GM19023 (cell line): Measurements from ENCODE around the gene TAF15.

ENCODE experiments used
- ATAC-seq: cut with Tn5 transposase; IDR thresholded peaks from one replicate; pipeline ENCODE4 v1.9.1; 2021; ENCODE audit warnings: mild to moderate bottlenecking, moderate library complexity; ENCODE audit not compliant: unreplicated experiment

Gene TAF15

DNA sequence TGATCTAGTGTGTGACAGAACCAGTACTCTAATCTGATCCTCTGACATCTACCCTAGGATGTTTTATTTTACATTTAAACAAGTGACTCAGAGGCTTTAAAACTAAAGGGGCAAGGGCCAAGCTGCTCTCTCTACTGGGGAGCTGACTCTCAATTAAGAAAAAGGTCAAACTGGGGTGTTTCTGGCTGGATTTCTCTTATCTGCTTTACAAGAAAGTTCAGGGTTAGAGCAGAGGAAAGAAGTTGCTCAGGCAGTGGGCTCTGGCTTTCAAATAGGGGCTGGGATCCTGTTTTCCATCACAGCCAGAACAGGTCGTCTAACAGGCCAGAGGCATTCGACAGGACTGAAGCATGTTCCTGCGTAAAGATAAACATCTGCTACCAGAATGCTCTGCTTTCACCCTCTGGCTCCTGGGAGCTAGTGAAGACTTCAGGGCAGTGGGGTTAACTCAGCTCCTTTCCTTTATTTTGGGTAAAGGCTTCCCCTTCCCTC lies 22.3 kb upstream of the TAF15 start:
- no peak for ATAC-seq

- ATAC-seq: no peak
Measured at GRCh38 chr17:35788477-35789368, 20.6 kb upstream of the TAF15 start.

- no peak for ATAC-seq
Measured at GRCh38 chr17:35790841-35791240, 18.4 kb upstream of the TAF15 start.

GRCh38 chr17:35791681-35792350 lies 17.5 kb upstream of the TAF15 start:
- ATAC-seq: no peak

DNA sequence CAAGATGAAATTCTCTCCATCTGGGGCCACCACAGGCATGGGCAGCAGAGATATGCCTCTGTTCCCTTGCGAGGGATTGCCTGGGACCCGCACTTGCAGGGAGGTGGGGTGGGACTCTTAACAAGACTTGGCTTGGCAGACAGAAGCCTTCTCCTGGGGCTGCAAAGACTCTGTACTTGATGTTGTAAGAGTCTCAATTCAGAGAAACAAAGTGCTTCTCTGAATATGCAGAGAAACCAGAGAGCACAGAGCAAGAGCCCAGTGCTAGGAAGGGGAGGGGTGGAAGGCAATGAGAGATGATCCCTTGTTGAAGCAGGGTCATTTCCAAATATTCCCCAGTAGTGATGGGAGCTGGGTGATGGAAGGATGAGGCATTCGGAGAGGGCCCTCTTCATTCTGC lies 16.0 kb upstream of the TAF15 start:
- no peak for ATAC-seq

GRCh38 chr17:35795007-35795870 lies 14.0 kb upstream of the TAF15 start, which contains the start of gene MMP28:
TSS of gene MMP28 (minus strand) at chr17:35795641. CDS start at chr17:35795377, 264 bp downstream.
- ATAC-seq: no peak

DNA sequence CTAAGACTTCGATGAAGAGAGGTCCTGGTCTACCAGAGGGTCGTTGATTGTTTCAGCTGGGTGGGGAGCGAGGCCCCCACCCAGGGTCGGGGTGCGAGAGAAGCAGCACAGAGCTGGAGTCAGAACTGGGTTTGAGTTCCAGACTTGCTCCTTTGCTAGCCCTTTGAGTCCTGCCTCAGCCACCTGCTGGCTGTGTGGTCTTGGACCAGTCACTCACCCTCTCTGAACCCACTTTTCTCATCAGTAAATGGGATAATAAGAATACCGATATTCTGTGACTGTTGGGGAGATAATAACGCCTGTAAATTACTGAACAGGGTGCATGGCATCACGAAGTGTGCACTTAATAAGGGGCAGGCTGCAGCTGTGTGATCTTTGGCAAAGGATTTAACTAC lies 13.4 kb upstream of the TAF15 start:
- ATAC-seq: no peak

DNA sequence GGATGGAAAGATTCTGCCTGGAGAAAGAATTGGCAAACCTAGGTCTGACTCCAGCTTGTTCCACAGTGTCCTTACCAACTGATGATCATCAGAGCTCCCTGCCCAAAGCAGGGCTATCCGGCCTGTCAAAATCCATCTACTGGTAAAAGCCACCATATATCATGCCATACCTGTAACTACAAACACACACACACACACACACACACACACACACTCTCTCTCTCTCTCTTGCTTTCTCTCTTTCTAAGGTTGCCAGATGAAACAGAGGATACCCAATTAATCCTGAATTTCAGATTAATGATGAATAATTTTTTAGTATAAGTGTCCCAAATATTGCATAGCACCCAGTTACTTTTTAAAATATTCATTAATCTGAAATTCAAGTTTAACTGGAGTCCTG lies 12.3 kb upstream of the TAF15 start:
- no peak for ATAC-seq

GRCh38 chr17:35797370-35797769 lies 11.9 kb upstream of the TAF15 start:
- no peak for ATAC-seq

- no peak for ATAC-seq
Measured at GRCh38 chr17:35797918-35798317, 11.4 kb upstream of the TAF15 start.

DNA sequence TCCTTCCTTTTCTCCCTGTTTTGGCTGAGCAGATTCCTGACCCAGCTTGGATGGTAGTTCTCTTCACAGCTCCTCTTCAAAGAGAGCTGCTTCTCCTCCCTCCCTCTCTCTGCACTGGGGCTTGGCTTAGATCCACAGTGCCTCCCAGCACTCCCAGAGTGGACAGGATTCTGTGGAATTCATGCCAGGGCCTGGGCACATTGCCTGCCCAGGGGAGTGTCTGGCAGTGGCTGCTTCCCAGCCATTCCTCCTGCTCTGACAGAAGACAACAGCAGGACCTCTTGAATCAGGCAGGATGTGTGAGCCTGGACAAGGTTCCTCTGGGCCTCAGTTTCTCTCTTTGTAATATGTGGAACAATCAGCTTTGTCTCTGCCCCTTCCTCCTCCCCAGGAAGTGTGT lies 9.3 kb upstream of the TAF15 start:
- ATAC-seq: no peak

DNA sequence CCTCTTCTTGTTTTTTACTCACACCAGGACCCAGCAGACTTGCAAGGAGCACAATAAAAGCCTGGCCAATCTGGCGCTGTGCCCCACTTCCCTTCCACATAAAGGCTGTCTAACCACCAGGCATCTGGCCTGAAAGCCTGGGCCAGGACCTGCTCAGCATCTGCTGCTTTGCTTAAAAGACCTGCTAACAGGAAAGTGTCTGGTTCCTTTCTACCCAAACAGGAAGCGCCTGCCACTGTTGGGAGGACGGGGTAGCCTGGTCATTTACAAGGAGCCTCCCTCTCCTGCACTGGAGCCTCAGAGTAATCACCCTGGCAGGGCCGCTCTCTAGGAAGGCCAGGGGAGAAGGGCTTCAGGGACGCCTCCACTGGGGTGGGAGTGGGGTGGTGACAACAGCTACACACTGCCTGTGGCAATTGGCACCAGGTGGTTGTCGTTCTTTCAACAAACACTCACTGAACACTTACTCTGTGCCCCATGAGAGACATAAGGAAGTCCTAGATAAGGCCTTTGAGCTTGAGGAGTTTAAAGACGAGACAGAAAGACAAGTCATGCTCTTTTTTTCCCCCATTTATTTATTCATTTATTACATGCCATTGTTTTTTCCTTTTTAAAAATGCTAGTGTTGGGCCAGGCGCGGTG lies 7.6 kb upstream of the TAF15 start:
- ATAC-seq: no peak

DNA sequence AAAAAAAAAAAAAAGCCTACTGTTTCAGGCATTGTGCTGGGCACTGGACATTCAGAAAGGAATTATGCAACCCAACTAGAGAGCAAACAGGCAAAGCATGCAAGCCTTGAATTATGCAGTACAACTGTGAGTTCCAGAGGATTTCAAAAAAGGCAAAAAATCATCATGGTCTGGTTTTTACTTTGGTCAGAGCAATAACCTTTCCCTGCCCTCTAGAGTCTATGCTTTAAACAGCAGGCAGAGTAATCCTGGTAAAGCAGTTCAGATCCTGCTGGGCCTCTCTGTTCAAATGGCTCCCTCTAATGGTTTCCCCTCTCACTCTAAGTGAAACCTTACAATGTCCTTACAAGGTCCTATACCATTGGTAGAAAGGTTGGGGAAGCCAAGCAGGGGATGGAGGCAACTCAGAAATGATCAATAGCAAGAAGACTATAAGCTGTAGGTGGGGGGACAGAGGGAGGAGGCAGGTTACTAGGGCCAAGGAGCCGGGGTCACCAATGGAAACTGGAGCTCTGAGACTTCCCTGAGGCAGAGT lies 4.6 kb upstream of the TAF15 start:
- no peak for ATAC-seq

- no peak for ATAC-seq
Measured at GRCh38 chr17:35807371-35808144, 1.7 kb upstream of the TAF15 start.

DNA sequence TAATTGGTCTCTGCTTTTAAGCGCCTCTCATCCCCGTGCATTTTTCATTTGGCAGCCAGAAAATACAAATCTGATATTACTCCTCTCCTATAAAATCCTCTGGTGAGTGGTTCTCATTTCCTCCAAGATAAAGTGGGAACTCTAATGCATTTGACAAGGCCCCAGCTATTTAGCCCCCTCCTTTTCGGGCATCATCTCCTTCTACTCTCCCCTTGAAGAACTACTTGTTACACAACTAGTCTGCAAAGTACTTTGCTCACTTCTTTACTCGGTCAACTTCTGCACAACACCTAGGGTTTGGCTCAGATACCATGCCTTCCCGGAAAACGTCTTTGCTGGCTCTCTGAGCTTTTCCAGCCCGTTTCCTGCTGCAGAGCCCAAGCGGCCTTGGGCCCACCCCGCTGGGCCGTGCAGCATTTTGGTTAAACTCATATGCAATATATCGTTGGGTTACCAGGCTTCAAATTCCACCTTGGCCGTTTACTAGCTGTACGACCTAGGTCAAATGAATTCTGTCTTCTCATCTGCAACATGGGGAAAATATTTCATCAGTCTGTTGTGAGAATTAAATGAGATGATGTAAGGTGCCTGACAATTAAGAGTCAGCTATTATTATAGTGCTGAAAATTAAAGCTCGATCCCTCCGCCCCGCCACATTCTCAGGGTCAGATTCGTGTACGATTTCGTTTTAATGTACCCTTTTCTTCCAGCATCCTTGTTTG lies 883 bp upstream of the TAF15 start:
- ATAC-seq: no peak

DNA sequence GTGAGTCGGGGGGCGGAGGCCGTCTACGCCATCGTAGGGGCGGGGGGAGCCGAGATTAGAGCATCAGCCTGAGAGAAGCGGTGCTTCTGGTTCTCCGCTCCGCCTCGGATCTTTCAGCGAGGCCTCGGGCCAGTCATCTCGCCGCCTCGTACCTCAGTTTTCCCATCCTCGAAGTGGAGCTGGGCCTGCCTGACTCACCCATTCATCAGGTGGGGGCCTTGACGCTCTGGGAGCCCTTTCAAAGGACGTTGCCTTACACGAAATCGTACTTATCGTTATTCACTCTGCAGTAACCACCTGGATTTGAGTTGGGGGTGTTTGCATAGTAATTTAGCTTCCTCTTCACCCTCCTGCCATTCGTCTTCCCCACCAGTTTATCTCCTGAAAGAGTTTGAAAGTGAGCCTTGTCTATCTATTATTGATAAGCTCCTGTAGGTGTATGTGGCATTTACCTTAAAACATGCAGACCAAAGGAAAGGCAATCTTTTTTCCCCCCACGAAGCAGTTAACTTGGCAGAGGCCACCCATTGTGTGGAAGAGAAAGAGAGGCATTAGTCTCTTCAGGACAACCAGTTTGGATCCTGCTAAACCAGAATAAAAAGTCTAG lies 674 bp downstream of the TAF15 start:
- peak; percentile 1 for ATAC-seq

GRCh38 chr17:35811759-35812158 lies 2.5 kb downstream of the TAF15 start:
- no peak for ATAC-seq

- ATAC-seq: no peak
Measured at GRCh38 chr17:35812456-35812855, 3.2 kb downstream of the TAF15 start.

DNA sequence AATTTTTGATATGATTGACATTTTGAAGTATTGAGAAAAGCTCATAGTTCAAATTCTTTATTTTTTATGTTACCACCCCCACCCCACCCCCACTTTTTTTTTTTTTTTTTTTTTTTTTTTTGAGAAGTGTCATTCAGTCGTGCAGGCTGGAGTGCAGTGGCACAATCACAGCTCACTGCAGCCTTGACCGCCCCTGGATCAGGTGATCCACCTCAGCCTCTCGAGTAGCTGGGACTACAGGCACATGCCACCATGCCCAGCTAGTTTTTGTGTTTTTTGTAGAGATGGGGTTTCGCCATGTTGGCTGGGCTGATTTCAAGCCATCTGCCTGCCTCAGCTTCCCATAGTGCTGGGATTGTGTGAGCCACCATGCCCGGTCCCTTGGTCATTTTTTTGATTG lies 7.4 kb downstream of the TAF15 start:
- ATAC-seq: no peak
